ENCODE measurements around the gene SMIM1. TPM values are rescaled to one million over a fixed set of nuclear protein-coding genes. Genes with fewer than 3 reads are reported as not detected.
A peak's percentile ranks its signal among the peaks of the same experiment; 100 is the strongest.

Gene SMIM1
- total and polyA plus RNA-seq, 2 experiments from 2014 or later, result 3.2 to 7.2 TPM

DNA sequence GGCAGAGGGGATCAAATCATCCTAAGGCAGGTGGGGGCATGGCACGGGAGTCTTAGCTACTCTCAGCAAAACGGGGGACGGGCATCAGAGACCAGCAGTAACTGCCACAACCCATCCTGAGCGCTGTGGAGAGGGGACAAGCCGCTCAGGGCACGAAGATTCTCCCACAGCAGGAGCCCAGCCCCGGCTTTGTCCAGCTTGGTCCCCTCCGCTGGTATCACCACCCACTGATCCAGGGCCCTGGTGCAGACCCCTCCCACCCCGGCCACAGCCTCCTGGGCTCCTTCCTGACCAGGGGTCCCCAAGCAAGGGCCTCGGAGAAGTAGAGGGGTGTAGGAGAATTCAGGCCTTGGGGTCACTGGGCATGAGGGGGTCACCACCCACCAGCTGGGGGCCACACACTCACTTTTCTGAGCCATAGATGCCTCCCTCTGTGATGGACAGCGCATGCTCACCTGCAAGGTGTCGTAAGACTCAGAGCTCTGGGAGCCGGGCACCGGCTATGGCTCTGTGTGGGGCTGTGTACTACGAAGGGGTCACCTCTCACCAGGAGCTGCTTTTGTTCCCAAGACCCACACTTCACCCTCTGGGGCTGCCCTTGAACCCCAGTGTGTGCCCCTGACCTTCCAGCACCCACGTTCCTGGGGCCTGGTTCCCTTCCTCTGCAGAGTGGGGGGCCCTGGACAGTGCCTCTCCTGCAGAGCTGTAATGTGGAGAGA lies 2.3 kb upstream of the SMIM1 start:
- Mint-ChIP-seq H3K4me3 (0 out of 3 replicates have a peak overlapping the region, but pooled peaks have one; percentile 69), H3K27ac (no peak overlapping the region), H3K9me3 (peaks cover 22% of the 10 kb centered on the region), H3K4me1 (peaks cover 13% of the 10 kb centered on the region), H3K36me3 (ENCODE audit: low read depth) (peaks cover 11% of the 10 kb centered on the region; the same call in 2 of the 3 replicates), H3K27me3 (ENCODE audit: insufficient read depth, low read depth, poor library complexity) (peaks cover 11% of the 10 kb centered on the region)
- Histone ChIP-seq H3K27me3 (ENCODE audit: insufficient read depth) (no peaks in the 10 kb centered on the region), H3K9me2 (ENCODE audit: insufficient read depth) (no peaks in the 10 kb centered on the region), H3K27ac (ENCODE audit: low read depth) (no peak overlapping the region), H3K4me3 (no peak overlapping the region), H4K20me1 (replicated peaks; ENCODE audit: insufficient read depth) (no peaks in the 10 kb centered on the region), H3K4me1 (ENCODE audit: insufficient read depth) (peaks cover 13% of the 10 kb centered on the region; the same call in 1 of the 2 replicates), H3K36me3 (ENCODE audit: insufficient read depth) (no peaks in the 10 kb centered on the region), H2AFZ (no peak overlapping the region), H3K4me2 (no peak overlapping the region), H3K79me2 (replicated peaks; ENCODE audit: insufficient read depth) (no peaks in the 10 kb centered on the region), H3F3A (replicated peaks; ENCODE audit: low read depth) (no peaks in the 10 kb centered on the region; the same call in 1 of the 2 replicates)
- no peak for TF ChIP-seq CREB1 (CRISPR knock-in tag; IDR thresholded peaks at IDR 0.05; ENCODE audit: low read depth)
- TF ChIP-seq JUNB (IDR thresholded peaks at IDR 0.05; ENCODE audit: unreplicated experiment), result no peak
- TF ChIP-seq ZNF331 (CRISPR knock-in tag; IDR thresholded peaks at IDR 0.05; ENCODE audit: low read depth), result no peak
- no peak for TF ChIP-seq POLR2AphosphoS5 (IDR thresholded peaks at IDR 0.05; ENCODE audit: low read depth)
- TF ChIP-seq, protein P1, sequence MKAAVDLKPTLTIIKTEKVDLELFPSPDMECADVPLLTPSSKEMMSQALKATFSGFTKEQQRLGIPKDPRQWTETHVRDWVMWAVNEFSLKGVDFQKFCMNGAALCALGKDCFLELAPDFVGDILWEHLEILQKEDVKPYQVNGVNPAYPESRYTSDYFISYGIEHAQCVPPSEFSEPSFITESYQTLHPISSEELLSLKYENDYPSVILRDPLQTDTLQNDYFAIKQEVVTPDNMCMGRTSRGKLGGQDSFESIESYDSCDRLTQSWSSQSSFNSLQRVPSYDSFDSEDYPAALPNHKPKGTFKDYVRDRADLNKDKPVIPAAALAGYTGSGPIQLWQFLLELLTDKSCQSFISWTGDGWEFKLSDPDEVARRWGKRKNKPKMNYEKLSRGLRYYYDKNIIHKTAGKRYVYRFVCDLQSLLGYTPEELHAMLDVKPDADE (IDR thresholded peaks at IDR 0.05), result no peak
- DNase-seq (ENCODE audit: low spot score), result no peak
- no peak for ATAC-seq

DNA sequence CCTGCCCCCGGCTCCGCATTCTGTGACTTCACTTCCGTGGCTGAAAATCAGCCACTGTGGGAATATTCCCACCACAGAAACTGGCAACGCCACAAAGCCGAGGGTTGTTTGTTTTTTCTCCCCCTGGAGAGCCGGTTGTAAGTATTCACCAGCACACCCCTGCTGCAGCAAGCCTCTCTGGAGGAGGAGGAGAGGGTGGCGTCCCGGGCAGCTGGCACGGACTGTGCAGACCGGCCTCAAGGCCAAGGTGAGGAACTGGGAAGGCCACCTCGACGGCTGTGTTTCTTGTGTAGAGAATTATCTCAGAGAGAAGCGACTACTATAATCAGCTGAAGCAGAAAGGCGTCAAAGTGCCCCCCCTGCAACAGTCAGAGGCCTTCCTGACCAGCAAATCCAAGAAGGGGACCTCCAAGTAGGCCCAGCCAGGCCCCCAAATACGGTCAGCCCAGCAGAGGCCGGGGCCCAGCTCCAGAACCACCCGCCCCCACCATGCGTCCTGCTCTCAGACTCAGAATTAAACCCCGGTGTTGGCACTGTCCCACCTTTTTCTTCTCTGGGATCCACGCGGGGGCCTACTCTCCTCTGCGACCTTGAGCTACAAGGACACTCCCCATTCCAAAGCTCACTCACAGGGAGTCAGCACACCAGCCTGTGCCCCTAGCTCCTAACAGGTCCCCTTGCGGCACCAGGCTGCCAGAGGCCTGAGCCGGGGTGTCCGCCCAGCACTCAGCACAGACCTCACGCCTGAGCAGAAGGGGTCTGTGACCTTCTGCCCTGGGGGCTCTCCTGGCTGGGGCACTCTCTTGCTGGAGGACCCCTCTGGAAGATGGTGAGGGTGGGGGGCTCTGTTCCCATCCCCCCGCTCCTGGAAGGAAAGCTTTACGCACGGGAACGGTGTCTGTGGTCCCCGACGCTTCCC lies 1.2 kb upstream of the SMIM1 start:
- DNase-seq (ENCODE audit: low spot score) (no peak), ATAC-seq (peak; percentile 37)
- Histone ChIP-seq H3K36me3 (ENCODE audit: insufficient read depth) (no peaks in the 10 kb centered on the region), H2AFZ (peak overlapping the region; percentile 87), H3K27ac (ENCODE audit: low read depth) (no peak overlapping the region), H3K27me3 (ENCODE audit: insufficient read depth) (no peaks in the 10 kb centered on the region), H3F3A (replicated peaks; ENCODE audit: low read depth) (peaks cover 3% of the 10 kb centered on the region; the same call in 1 of the 2 replicates), H3K4me2 (peak overlapping the region; percentile 88), H3K4me3 (peak overlapping the region; percentile 64), H3K9me2 (ENCODE audit: insufficient read depth) (no peaks in the 10 kb centered on the region), H3K79me2 (replicated peaks; ENCODE audit: insufficient read depth) (no peaks in the 10 kb centered on the region), H3K4me1 (ENCODE audit: insufficient read depth) (peaks cover 13% of the 10 kb centered on the region; the same call in 1 of the 2 replicates), H4K20me1 (replicated peaks; ENCODE audit: insufficient read depth) (no peaks in the 10 kb centered on the region)
- peaks cover 14% of the 10 kb centered on the region for H3K9me3 Mint-ChIP-seq
- peaks cover 19% of the 10 kb centered on the region for H3K4me1 Mint-ChIP-seq
- peaks cover 6% of the 10 kb centered on the region; the same call in 2 of the 3 replicates for H3K36me3 Mint-ChIP-seq (ENCODE audit: low read depth)
- no peak overlapping the region for H3K27ac Mint-ChIP-seq
- H3K27me3 Mint-ChIP-seq (ENCODE audit: insufficient read depth, low read depth, poor library complexity), result peaks cover 11% of the 10 kb centered on the region
- peak overlapping the region; percentile 69 for H3K4me3 Mint-ChIP-seq
- TF ChIP-seq ZNF331 (CRISPR knock-in tag; IDR thresholded peaks at IDR 0.05; ENCODE audit: low read depth) (no peak), EZH2 (IDR thresholded peaks at IDR 0.05; ENCODE audit: low read depth, unreplicated experiment) (no peak)
- TF ChIP-seq, protein P2, sequence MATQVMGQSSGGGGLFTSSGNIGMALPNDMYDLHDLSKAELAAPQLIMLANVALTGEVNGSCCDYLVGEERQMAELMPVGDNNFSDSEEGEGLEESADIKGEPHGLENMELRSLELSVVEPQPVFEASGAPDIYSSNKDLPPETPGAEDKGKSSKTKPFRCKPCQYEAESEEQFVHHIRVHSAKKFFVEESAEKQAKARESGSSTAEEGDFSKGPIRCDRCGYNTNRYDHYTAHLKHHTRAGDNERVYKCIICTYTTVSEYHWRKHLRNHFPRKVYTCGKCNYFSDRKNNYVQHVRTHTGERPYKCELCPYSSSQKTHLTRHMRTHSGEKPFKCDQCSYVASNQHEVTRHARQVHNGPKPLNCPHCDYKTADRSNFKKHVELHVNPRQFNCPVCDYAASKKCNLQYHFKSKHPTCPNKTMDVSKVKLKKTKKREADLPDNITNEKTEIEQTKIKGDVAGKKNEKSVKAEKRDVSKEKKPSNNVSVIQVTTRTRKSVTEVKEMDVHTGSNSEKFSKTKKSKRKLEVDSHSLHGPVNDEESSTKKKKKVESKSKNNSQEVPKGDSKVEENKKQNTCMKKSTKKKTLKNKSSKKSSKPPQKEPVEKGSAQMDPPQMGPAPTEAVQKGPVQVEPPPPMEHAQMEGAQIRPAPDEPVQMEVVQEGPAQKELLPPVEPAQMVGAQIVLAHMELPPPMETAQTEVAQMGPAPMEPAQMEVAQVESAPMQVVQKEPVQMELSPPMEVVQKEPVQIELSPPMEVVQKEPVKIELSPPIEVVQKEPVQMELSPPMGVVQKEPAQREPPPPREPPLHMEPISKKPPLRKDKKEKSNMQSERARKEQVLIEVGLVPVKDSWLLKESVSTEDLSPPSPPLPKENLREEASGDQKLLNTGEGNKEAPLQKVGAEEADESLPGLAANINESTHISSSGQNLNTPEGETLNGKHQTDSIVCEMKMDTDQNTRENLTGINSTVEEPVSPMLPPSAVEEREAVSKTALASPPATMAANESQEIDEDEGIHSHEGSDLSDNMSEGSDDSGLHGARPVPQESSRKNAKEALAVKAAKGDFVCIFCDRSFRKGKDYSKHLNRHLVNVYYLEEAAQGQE (IDR thresholded peaks at IDR 0.05; ENCODE audit: unreplicated experiment), result no peak

All from GM23338 (cell line).